H1 (cell line): Measurements from ENCODE around the gene ARHGAP25. TPM values are rescaled to one million over a fixed set of nuclear protein-coding genes. Genes with fewer than 3 reads are reported as not detected.

Source experiments
- RBBP5 ChIP-seq: IDR thresholded peaks from 2 replicates; pipeline ENCODE4 v1.7.1; 2012; ENCODE audit warnings: low read depth, mild to moderate bottlenecking, inconsistent platforms, low read length, moderate library complexity, borderline replicate concordance
- USF2 ChIP-seq: IDR thresholded peaks from 2 replicates; pipeline ENCODE4 v1.6.1; 2011; ENCODE audit warnings: low read length, improper control_type of control experiment
- ZNF274 ChIP-seq: IDR thresholded peaks from 2 replicates; pipeline ENCODE4 v1.7.0; 2012; ENCODE audit warnings: low read length, borderline replicate concordance; ENCODE audit errors: extremely low read depth
- polyA plus RNA-seq, 7 experiments: library from polyadenylated mRNA; depleted of rRNA in 3 of 7; stranded (reverse) in 5 of 7; unstranded in 2 of 7; fragments of >200 nt in 5 of 7; fragments of 200-250 nt in 2 of 7; gene quantifications; 1 replicate in 5 of 7; 2 replicates in 1 of 7; 4 replicates in 1 of 7; pipeline versions ENCODE4 v1.2.1 to v1.2.3, GENCODE V29; 2011 to 2013; ENCODE audit warnings: missing spikeins in 2 of 7, mixed read lengths in 2 of 7
- total RNA-seq: library from RNA; stranded (reverse); fragmentation: NEBNext Ultra II Directional; extraction: Animal tissue kit (Norgen Biotek cat#: 25700); gene quantifications from 2 replicates; pipeline ENCODE4 v1.2.1, GENCODE V29; 2021

Gene ARHGAP25
- total and polyA plus RNA-seq, 2 of the 8 experiments (the other 6 are each of a cell fraction or from before 2014, with no cell fraction given): 1.00 to 1.2 TPM

- no peak for TF ChIP-seq ZNF274
- no peak for TF ChIP-seq RBBP5
- TF ChIP-seq USF2: no peak
- TF ChIP-seq, all 59 proteins: peak for 0
Observed at GRCh38 chr2:68834737-68835376, 100.2 kb downstream of the ARHGAP25 start (continued).
